Mucosa of descending colon (tissue), 3 donors: ENCODE data around the gene PGK2. TPM values are rescaled to one million over a fixed set of nuclear protein-coding genes. Genes with fewer than 3 reads are reported as not detected.

ENCODE experiments used
- ATAC-seq: fragments of 200-7000 bp; cut with Tn5 transposase; one replicate; pipeline ENCODE4 v1.9.1; 2020; ENCODE audit warnings: mild to moderate bottlenecking, moderate library complexity
- DNase-seq, 3 donors: peaks; one replicate each; pipeline ENCODE4 v3.0.0-alpha.2; 2020
- H3K36me3 ChIP-seq: fragments of 200-600 bp; one replicate; pipeline ENCODE4 v1.8.0; 2021; ENCODE audit warnings: low read depth, mild to moderate bottlenecking
- H3K4me1 ChIP-seq: fragments of 200-600 bp; one replicate; pipeline ENCODE4 v1.8.0; 2021; ENCODE audit warnings: low read depth, mild to moderate bottlenecking
- H3K4me3 ChIP-seq: fragments of 200-600 bp; one replicate; pipeline ENCODE4 v1.8.0; 2021; ENCODE audit warnings: mild to moderate bottlenecking
- H3K9me3 ChIP-seq: fragments of 200-600 bp; one replicate; pipeline ENCODE4 v1.8.0; 2021; ENCODE audit warnings: mild to moderate bottlenecking
- CTCF ChIP-seq: fragments of 200-600 bp; IDR thresholded peaks from one replicate; pipeline ENCODE4 v1.8.0; 2022; ENCODE audit warnings: antibody characterized with exemption, mild to moderate bottlenecking
- intact Hi-C, 2 donors: fragments of 100-400 bp; cut with DNase I in 1 of 2; cut with micrococcal nuclease in 1 of 2; formaldehyde crosslinking; loops; one replicate each; pipeline versions ENCODE4 v1.11.0 to v1.11.1; 2022; cut with DNase I, micrococcal nuclease
- total RNA-seq, 3 donors: library from RNA; stranded (reverse); fragmentation: NEBNext Ultra II Directional in 2 of 3; extraction: Animal tissue kit (Norgen Biotek cat#: 25700) in 2 of 3; gene quantifications; one replicate each; pipeline versions ENCODE4 v1.2.1 to v1.2.4, GENCODE V29; 2021 to 2023
- donor health status: DM: no; HTN: no; CAD: no; lungs with moderate emphysema.
- donor health status: DM: no; HTN: no; CAD: no.
- donor health status: DM: no; HTN: yes; CAD: no.

The PGK2 gene
- total RNA-seq, 3 donors from 2014 or later, result not detected

DNA sequence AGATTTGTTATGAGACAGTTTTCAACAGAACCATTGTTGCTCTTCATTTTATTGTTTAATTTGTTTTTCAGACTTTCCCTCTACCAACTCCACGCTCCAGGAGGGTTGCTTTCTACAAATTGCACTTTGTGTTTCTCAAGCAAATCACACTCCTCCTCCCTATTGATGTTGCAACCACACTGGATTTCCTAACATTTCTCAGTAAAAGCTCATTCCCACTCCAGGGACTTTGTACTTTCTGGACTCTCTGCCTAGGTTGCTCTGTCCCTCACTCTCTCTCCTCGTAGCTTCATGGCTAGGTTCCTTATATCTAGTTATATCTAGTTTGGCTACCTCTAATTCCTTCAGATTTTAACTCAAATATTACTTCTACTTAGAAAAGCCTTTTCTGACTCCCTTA is 20.3 kb downstream of the PGK2 start:
- intact Hi-C loops, result no loop called here
- DNase-seq (no peak), ATAC-seq (no peak)
- TF ChIP-seq CTCF, result no peak
- Histone ChIP-seq H3K4me3 (no peak overlapping the region), H3K9me3 (no peaks in the 10 kb centered on the region), H3K36me3 (no peaks in the 10 kb centered on the region), H3K4me1 (no peaks in the 10 kb centered on the region)

DNA sequence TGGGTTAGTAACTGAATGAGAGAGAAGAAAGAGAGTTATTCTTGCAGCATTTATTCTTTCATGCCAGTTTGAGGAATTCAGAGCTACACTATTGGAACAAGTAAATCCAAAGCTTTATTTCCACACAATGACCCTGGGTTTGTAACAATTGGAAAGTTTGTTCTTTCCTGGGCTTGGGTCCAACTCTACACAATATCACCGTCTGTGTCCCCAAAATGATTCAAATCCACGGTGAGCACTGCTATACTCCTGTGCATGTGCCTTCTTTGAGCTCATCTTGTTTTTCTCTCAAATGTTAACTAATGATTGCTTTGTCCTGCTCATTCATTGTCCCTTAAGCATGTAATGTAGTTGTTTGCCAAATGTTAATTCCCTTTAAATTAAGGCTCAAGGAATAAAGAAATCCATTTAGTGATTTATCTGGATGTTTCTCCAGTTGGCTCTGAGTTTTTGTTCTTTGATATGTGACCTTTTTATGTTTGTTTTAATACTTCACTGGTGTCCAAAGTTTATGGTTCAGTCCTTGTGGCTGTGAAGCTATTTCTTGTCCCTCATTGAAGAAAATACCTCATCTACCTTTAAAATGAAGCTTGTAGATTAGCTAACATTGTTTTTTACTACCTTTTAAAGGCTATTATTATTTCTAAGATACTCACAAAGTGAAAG is 22.4 kb downstream of the PGK2 start:
- Histone ChIP-seq H3K36me3 (no peaks in the 10 kb centered on the region), H3K9me3 (no peaks in the 10 kb centered on the region), H3K4me3 (no peak overlapping the region), H3K4me1 (no peaks in the 10 kb centered on the region)
- DNase-seq (no peak), ATAC-seq (no peak)
- intact Hi-C loops, result no loop called here
- no peak for TF ChIP-seq CTCF

DNA sequence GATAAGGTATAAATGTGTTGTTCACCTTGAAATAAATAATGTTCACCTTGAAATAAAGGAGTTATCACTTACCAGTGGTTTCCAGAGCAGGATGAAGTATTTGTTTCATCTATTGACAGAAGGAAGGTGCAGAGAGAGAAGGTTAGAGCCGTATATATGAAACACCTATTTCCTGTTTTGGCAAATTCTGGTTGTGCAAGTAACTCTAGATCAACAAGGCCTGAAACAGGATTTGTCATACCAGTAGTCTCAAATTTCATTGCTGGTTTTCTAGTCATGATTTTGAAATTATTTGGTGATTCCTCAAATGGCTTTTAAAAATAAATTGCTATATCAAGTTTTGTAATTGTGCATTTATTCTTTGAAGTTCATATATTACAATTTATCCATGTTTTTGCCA is 42.8 kb downstream of the PGK2 start, which contains the start of gene CRISP3:
CRISP3 (minus strand) TSS at position 130 of the 400 bp plus-strand sequence; CDS start at position 109, 21 bp downstream.
- no peaks in the 10 kb centered on the region for H3K9me3 ChIP-seq
- H3K4me3 ChIP-seq, result no peak within 1 kb of the TSS
- ATAC-seq, result no peak
- H3K36me3 ChIP-seq, result no peaks in the 10 kb centered on the region
- no peak for TF ChIP-seq CTCF
- intact Hi-C loops, result no loop called here
- H3K4me1 ChIP-seq, result no peaks in the 10 kb centered on the region
- DNase-seq, result no peak

GRCh38 chr6:49743429-49743828 is 43.7 kb downstream of the PGK2 start:
- H3K4me1 ChIP-seq, result no peaks in the 10 kb centered on the region
- intact Hi-C loops, result no loop called here

GRCh38 chr6:49739423-49739822 is 47.7 kb downstream of the PGK2 start:
- Histone ChIP-seq H3K4me1 (no peaks in the 10 kb centered on the region), H3K9me3 (no peaks in the 10 kb centered on the region), H3K4me3 (no peak overlapping the region), H3K36me3 (no peaks in the 10 kb centered on the region)
- ATAC-seq (no peak), DNase-seq (no peak)
- no peak for TF ChIP-seq CTCF
- intact Hi-C loops, result no loop called here

More at GRCh38 chr6:49743429-49743828, 43.7 kb downstream of the PGK2 start:
- Histone ChIP-seq H3K9me3 (no peaks in the 10 kb centered on the region), H3K4me3 (no peak overlapping the region), H3K36me3 (no peaks in the 10 kb centered on the region)
- no peak for TF ChIP-seq CTCF
- ATAC-seq, result no peak
- no peak for DNase-seq
